HG03135 (cell line): ENCODE measurements around the gene SBNO2.
"Not testable (repeated sequence)": the region's sequence is repeated elsewhere in the genome, so short reads cannot be mapped to it uniquely, and the experiment has no call there.

Source experiments
- ATAC-seq: cut with Tn5 transposase; IDR thresholded peaks from one replicate; pipeline ENCODE4 v1.9.1; 2021; ENCODE audit warnings: mild to moderate bottlenecking, moderate library complexity; ENCODE audit not compliant: unreplicated experiment

The SBNO2 gene

GRCh38 chr19:1173845-1174809, at the start of gene SBNO2:
Gene SBNO2 (minus strand): TSS chr19:1174268. CDS start chr19:1154276, 19,992 bp downstream.
- peak; percentile 67 for ATAC-seq

GRCh38 chr19:1223018-1223855, 49.2 kb upstream of the SBNO2 start:
- ATAC-seq = no peak

- no peak for ATAC-seq
Measured at GRCh38 chr19:1222394-1222793, 48.3 kb upstream of the SBNO2 start.

DNA sequence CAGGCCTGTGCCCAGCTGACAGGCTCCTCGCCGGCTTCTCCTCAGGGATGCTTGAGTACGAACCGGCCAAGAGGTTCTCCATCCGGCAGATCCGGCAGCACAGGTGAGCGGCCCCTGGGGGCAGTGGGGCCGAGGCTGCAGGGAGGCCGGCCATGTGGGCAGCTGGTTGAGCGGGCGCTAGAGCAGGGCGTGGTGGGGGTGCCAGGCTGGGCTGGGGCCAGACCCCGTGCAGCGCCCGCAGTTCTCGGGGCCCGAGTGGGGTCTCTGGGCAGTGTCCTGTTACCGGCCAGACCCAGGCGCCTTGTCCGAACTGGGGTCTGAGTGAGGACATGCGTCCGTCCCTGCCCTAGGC, 47.8 kb upstream of the SBNO2 start:
- ATAC-seq = no peak

DNA sequence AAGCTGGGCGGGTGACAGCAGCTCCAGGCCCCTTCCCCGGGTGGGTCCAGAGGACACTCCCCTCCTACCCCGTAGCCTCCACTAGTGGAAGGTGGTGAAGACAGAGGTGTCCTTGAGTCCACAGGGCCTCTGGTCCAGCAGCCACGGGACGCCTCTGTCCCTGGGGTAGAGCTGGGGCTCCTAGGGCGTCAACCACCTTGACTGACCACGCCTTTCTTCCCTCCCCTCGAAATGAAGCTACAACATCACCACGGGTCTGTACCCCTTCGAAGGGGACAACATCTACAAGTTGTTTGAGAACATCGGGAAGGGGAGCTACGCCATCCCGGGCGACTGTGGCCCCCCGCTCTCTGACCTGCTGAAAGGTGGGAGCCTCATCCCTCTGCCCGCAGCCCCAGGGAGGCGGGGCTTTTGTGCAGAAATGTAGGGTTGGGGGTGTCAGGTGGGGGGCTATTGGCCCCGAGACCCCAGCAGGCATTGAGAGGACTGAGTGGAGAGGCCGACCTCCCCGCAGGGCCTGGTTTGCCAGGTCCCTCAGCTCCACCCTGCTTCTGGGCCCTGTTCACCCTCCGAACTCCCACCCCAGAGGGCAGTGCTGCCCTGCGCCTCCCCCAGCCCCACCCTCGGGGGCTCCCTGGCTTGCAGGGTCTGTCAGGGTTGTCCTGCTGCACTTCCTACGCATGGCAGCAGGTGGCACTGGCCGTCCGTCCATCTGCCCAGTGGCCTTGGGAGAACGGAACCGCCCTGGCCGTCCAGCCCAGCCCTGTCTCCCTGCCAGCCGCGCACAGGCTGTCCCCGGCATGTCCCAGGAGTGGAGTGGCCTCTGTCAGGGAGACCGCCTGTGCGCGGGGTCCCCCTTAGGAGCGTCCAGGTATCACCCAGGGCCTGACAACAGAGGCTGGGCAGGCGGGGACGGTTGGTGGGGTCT, 47.2 kb upstream of the SBNO2 start:
- no peak for ATAC-seq

GRCh38 chr19:1220477-1220930, 46.4 kb upstream of the SBNO2 start:
- no peak for ATAC-seq

- ATAC-seq = no peak
Measured at GRCh38 chr19:1219786-1220476, 45.9 kb upstream of the SBNO2 start.

- ATAC-seq = no peak
Measured at GRCh38 chr19:1218751-1219567, 44.9 kb upstream of the SBNO2 start.

DNA sequence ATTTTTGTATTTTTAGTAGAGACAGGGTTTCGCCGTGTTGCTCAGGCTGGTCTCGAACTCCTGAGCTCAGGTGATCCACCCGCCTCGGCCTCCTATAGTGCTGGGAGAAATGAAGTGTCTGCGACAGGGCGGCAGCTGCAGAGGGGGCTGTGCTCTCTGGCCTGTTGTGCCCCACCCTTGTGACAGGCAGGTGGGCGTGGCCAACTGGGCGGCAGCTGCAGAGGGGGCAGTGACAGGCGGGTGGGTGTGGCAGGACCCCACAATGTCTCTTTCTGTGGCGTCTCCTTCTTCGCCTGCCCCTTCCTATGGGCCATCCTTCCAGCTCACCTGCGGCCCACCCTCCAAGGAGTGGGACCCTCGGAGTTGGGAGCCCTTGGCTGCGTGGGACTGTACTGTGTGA, 43.3 kb upstream of the SBNO2 start:
- ATAC-seq = no peak

DNA sequence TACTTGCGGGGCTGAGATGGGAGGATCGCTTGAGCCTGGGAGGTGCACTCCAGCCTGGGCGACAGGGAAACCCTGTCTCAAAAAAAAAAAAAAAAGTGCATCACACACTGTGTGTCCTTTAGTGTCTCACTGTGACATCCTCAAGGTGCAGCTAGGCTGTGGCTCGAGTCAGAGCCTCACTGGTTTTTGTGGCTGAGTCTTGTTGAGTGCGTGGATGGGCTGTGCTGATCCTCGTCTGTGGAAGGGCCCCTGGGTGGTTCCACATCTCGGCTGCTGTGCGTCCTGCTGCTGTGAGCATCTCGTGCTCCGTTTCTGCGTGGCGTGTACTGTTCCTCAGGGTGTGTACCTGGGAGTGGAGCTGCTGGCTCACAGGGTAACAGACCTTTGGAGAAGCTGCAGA, 42.7 kb upstream of the SBNO2 start:
- no peak for ATAC-seq

- ATAC-seq = no peak
Measured at GRCh38 chr19:1214862-1215731, 41.0 kb upstream of the SBNO2 start.

DNA sequence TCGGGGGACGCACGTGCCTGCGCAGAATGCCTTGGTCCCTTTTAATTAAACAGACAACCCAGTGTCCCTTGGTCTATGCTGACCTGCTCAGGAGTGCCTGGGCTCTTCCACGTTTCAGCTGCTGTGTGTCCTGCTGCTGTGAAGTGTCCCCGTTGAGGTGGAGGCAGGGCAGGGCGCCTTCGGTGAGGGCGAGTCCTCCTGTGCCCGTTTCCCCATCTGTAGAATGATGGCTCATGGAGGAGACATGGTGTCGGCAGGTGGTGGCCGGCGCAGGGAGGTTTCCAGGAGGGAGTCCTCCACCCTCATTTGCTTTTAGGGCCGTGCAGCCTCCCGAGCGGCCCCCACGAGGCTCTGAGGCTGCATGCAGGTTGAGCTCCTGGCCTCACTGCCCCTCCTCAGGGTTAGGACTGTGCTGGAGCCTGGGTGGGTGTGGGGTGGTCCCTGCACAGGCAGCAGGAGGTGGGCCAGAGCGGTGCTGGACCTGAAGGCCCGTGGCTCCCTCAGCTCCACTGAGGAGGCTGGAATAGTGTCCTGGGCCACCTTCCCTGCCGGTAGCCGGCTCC, 40.3 kb upstream of the SBNO2 start:
- no peak for ATAC-seq

DNA sequence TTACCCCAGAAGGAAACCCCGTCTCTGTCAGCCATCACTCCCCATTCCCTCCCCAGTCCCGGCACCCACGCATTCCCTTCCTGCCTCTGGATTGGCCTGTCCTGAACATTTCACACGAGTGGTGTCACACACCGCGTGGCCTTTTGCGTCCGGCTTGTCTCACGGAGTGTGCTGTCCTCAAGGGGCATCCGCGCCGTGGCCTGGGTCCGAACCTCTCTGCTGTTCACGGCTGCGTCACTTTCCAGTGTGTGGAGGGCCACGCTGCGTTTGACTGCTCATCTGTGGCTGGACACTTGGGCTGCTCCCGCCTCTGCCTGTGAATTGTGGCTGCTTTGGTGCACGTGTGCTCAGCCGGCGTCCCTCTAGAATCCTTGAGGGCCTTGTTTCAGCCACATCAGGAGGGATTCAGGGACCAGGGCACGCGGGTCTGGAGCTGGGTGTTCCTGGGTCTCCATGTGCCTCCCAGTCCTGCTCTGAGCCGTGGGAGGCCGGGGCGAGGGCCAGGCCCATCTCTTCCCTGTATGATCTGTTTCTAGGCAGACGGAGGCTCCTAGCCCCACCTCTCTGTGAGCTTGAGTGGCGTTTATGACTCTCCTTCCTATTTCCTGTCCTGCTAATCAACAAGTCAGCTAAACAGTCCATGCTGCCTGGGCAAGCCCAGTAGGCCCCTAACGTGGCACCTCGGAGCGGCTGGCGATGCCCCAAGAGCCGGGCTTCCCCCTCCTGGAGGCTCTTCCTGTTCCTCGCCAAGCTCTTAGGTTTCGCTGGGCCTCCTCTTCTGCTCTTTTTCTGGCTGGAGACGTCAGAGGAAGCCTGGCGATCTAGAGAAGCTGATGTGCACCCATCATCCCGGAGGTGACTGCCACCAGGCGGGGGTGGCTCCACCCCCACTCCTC, 39.6 kb upstream of the SBNO2 start:
- ATAC-seq = no peak

GRCh38 chr19:1211494-1212234, 37.6 kb upstream of the SBNO2 start:
- no peak for ATAC-seq

- no peak for ATAC-seq
Measured at GRCh38 chr19:1210227-1210538, 36.1 kb upstream of the SBNO2 start.

- not testable (repeated sequence) for ATAC-seq
Measured at GRCh38 chr19:1208830-1209229, 34.8 kb upstream of the SBNO2 start.
